ENCODE results near the gene BRWD1. TPM values are rescaled to one million over a fixed set of nuclear protein-coding genes. Genes with fewer than 3 reads are reported as not detected.
"Not testable (repeated sequence)": the region's sequence is repeated elsewhere in the genome, so short reads cannot be mapped to it uniquely, and the experiment has no call there.

BRWD1 gene
- total RNA-seq, 2 donors from 2014 or later: 43.2 to 83.8 TPM

DNA sequence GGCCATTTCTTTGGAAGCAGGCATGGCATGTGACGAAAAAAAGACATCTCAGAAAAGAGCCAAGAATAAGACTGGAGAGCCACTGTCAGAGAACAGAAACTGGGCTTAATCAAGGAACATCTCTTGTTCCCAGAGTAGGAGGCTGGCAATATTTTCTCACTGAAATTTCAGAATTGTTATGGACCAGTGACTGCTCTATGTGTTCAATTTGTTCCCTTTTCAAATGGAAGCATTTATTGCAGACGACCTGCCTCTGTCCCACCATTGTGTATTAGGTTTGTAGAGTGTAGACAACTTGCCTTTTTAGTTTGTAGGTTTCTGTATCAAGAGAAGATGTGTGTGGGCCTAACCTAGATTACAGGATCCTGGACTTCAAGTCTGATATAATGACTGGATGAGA is 148.9 kb downstream of the BRWD1 start:
- 86% methylated on average over 2 of the region's 2 CpGs for WGBS
- no peak for DNase-seq (ENCODE audit: low spot score)
- TF ChIP-seq POLR2A (IDR thresholded peaks at IDR 0.05) (no peak), POLR2AphosphoS5 (IDR thresholded peaks at IDR 0.05) (no peak)
- TF ChIP-seq, protein P1, sequence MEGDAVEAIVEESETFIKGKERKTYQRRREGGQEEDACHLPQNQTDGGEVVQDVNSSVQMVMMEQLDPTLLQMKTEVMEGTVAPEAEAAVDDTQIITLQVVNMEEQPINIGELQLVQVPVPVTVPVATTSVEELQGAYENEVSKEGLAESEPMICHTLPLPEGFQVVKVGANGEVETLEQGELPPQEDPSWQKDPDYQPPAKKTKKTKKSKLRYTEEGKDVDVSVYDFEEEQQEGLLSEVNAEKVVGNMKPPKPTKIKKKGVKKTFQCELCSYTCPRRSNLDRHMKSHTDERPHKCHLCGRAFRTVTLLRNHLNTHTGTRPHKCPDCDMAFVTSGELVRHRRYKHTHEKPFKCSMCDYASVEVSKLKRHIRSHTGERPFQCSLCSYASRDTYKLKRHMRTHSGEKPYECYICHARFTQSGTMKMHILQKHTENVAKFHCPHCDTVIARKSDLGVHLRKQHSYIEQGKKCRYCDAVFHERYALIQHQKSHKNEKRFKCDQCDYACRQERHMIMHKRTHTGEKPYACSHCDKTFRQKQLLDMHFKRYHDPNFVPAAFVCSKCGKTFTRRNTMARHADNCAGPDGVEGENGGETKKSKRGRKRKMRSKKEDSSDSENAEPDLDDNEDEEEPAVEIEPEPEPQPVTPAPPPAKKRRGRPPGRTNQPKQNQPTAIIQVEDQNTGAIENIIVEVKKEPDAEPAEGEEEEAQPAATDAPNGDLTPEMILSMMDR (IDR thresholded peaks at IDR 0.05): no peak
- no peaks in the 10 kb centered on the region for H3K27me3 ChIP-seq (replicated peaks; ENCODE audit: insufficient read depth)
- no peaks in the 10 kb centered on the region for H3K9me3 ChIP-seq
- H3K4me3 ChIP-seq: no peak overlapping the region
- no peak overlapping the region for H3K27ac ChIP-seq
- no peaks in the 10 kb centered on the region for H3K4me1 ChIP-seq (replicated peaks)
- H3K36me3 ChIP-seq: no peaks in the 10 kb centered on the region
- intact Hi-C loops (cut with DNase I): no loop called here

DNA sequence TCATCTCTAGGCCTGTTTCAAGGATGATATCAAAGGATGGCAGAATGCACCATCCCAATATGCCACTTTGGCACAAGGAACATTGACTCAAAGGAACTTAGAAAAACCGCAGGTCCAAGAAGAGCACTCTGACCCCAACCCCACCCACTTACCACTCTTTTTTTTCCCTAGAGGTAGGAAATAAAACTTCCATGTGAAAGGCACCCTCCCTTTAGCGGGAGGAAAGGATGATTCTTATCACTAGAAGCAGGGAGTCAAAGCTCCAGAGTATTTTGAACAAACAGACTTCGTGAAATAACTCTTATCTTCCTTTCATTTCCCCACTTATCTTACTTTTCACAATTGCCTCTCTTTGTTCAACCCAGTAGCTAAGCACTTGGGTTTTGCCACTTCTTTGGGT is 152.4 kb downstream of the BRWD1 start:
- 57% methylated on average over 3 of the region's 3 CpGs for WGBS
- TF ChIP-seq, protein P1 (IDR thresholded peaks at IDR 0.05): no peak
- TF ChIP-seq POLR2AphosphoS5 (IDR thresholded peaks at IDR 0.05) (no peak), POLR2A (IDR thresholded peaks at IDR 0.05) (no peak)
- intact Hi-C loops (cut with DNase I): no loop called here
- H3K4me1 ChIP-seq (replicated peaks): no peaks in the 10 kb centered on the region
- no peak overlapping the region for H3K27ac ChIP-seq
- H3K9me3 ChIP-seq: no peaks in the 10 kb centered on the region
- no peaks in the 10 kb centered on the region for H3K36me3 ChIP-seq
- DNase-seq (ENCODE audit: low spot score): no peak
- no peak overlapping the region for H3K4me3 ChIP-seq
- H3K27me3 ChIP-seq (replicated peaks; ENCODE audit: insufficient read depth): no peaks in the 10 kb centered on the region

DNA sequence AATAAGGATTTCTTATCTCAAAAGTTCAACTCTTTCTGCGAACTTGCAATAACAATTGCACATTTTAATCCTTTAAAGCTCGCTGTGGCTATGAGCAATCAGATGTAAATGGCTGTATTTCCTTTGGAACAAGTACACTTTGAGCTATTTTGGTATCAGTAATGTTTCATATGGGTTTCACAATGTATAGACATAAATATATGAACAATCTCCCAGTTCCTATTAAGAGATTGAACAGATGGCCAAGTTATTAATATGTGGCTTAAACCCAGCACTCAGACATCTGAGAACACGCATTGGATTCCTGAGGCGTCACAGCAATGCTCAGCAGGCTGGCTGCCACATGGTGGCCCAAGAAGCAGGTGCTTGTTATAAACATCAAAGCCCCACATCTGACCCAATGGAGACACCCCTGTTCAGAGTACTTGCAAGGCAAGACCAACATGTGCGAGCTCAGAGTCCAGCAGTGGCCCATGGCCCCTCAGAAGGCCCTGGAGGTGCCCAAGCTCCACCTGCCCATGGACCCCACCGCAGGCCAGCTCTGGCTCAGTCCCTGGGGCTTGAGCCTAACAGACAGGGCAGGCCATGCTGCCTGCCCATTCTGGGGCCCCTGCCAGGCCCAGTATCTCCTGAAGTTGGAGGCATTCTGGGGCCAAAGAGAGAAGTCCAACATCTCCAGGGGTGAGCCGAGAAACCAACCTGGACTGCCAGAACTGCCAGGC is 153.9 kb downstream of the BRWD1 start:
- Histone ChIP-seq H3K27ac (no peak overlapping the region), H3K27me3 (replicated peaks; ENCODE audit: insufficient read depth) (no peaks in the 10 kb centered on the region), H3K4me1 (replicated peaks) (no peaks in the 10 kb centered on the region), H3K4me3 (no peak overlapping the region), H3K9me3 (no peaks in the 10 kb centered on the region), H3K36me3 (no peaks in the 10 kb centered on the region)
- WGBS: 83% methylated on average over 6 of the region's 7 CpGs
- intact Hi-C loops (cut with DNase I): no loop called here
- DNase-seq (ENCODE audit: low spot score): no peak
- no peak for TF ChIP-seq POLR2AphosphoS5 (IDR thresholded peaks at IDR 0.05)
- TF ChIP-seq, protein P1 (IDR thresholded peaks at IDR 0.05): no peak
- TF ChIP-seq POLR2A (IDR thresholded peaks at IDR 0.05): no peak

DNA sequence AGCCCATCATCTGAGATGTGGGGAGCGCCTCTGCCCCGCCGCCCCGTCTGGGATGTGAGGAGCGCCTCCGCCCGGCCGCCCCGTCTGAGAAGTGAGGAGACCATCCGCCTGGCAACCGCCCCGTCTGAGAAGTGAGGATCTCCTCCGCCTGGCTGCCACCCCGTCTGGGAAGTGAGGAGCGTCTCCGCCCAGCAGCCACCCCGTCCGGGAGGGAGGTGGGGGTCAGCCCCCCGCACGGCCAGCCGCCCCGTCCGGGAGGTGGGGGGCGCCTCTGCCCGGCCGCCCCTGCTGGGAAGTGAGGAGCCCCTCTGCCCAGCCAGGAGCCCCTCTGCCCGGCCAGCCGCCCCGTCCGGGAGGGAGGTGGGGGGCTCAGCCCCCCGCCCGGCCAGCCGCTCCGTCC is 156.2 kb downstream of the BRWD1 start:
- intact Hi-C loops (cut with DNase I); H3K4me1 ChIP-seq (replicated peaks); H3K9me3 ChIP-seq; H3K27me3 ChIP-seq (replicated peaks; ENCODE audit: insufficient read depth); DNase-seq (ENCODE audit: low spot score); H3K36me3 ChIP-seq; H3K27ac ChIP-seq; H3K4me3 ChIP-seq: not testable (repeated sequence)
- 94% methylated on average over 32 of the region's 34 CpGs for WGBS

DNA sequence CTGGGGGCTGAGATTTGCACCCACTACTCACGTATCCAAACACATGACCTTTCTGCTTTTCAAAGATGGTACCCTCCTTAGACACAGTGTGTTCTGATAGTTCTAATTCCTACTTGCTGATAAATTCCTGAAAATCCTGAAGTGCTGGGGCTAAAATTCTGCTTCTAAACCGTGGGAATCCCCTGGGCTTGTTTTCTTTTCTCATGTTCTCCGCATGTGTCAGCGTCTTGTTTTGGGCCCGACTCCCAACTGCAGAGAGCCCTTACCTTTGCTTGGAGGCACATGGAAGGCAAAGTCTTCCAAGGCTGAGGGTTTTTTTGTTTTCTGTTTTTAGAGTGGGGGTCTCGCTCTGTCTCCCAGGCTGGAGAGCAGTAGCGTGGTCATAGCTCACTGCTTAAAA is 157.4 kb downstream of the BRWD1 start:
- no peaks in the 10 kb centered on the region for H3K4me1 ChIP-seq (replicated peaks)
- no peak for DNase-seq (ENCODE audit: low spot score)
- TF ChIP-seq POLR2A (IDR thresholded peaks at IDR 0.05) (no peak), POLR2AphosphoS5 (IDR thresholded peaks at IDR 0.05) (no peak)
- TF ChIP-seq, protein P1 (IDR thresholded peaks at IDR 0.05): no peak
- H3K9me3 ChIP-seq: no peaks in the 10 kb centered on the region
- H3K27ac ChIP-seq: no peak overlapping the region
- WGBS: 78% methylated on average over 7 of the region's 7 CpGs
- intact Hi-C loops (cut with DNase I): no loop called here
- no peaks in the 10 kb centered on the region for H3K27me3 ChIP-seq (replicated peaks; ENCODE audit: insufficient read depth)
- H3K4me3 ChIP-seq: no peak overlapping the region
- no peaks in the 10 kb centered on the region for H3K36me3 ChIP-seq
